Smooth muscle cell (in vitro differentiated cells): ENCODE measurements around the gene PARD3. TPM values are rescaled to one million over a fixed set of nuclear protein-coding genes. Genes with fewer than 3 reads are reported as not detected.

Experiments
- DNase-seq: peaks from one replicate; lab custom pipeline; 2025; ENCODE audit not compliant: unreplicated experiment; lab: John Stamatoyannopoulos, UW
- H2AFZ ChIP-seq: fragments of 200-600 bp; sonication (generic); 2 replicates; pipeline ENCODE4 v1.6.0; 2016; ENCODE audit warnings: antibody characterized with exemption, low read depth, mild to moderate bottlenecking
- H3F3A ChIP-seq: fragments of 200-600 bp; sonication (generic); 2 replicates; pipeline ENCODE4 v1.6.0; 2017; ENCODE audit warnings: antibody characterized with exemption, low read depth
- H3K27ac ChIP-seq: fragments of 200-600 bp; sonication (generic); 2 replicates; pipeline ENCODE4 v1.5.1; 2016; ENCODE audit warnings: low read depth, mild to moderate bottlenecking
- H3K27me3 ChIP-seq: fragments of 200-600 bp; sonication (generic); 2 replicates; pipeline ENCODE4 v1.6.1; 2016; ENCODE audit warnings: low read depth, mild to moderate bottlenecking
- H3K36me3 ChIP-seq: fragments of 200-600 bp; sonication (generic); 2 replicates; pipeline ENCODE4 v1.5.1; 2016; ENCODE audit warnings: low read depth
- H3K4me1 ChIP-seq: fragments of 200-600 bp; sonication (generic); 2 replicates; pipeline ENCODE4 v1.5.1; 2016; ENCODE audit warnings: low read depth
- H3K4me2 ChIP-seq: fragments of 200-600 bp; sonication (generic); 2 replicates; pipeline ENCODE4 v1.6.0; 2016; ENCODE audit warnings: mild to moderate bottlenecking
- H3K4me3 ChIP-seq: fragments of 200-600 bp; sonication (generic); 2 replicates; pipeline ENCODE4 v1.5.1; 2016; ENCODE audit warnings: mild to moderate bottlenecking
- H3K79me2 ChIP-seq: fragments of 200-600 bp; sonication (generic); 2 replicates; pipeline ENCODE4 v1.6.0; 2016; ENCODE audit warnings: low read depth, mild to moderate bottlenecking
- H3K9ac ChIP-seq: fragments of 200-600 bp; sonication (generic); 2 replicates; pipeline ENCODE4 v1.6.0; 2016; ENCODE audit warnings: low read depth
- H3K9me3 ChIP-seq: fragments of 200-600 bp; sonication (generic); replicated peaks from 2 replicates; pipeline ENCODE4 v1.5.1; 2016; ENCODE audit warnings: low read depth
- H4K20me1 ChIP-seq: fragments of 200-600 bp; sonication (generic); 2 replicates; pipeline ENCODE4 v1.6.0; 2016; ENCODE audit warnings: low read depth
- CTCF ChIP-seq: fragments of 200-600 bp; sonication (generic); IDR thresholded peaks from 2 replicates; pipeline ENCODE4 v1.5.1; 2017; ENCODE audit warnings: borderline replicate concordance, mild to moderate bottlenecking, antibody characterized with exemption; ENCODE audit not compliant: insufficient read depth, poor library complexity, severe bottlenecking
- WGBS: methylation state at CpG from one replicate; pipeline ENCODE4 v1.1.7; 2016; ENCODE audit warnings: low lambda C conversion rate; 5-methylcytosine and 5-hydroxymethylcytosine counted together
- polyA plus RNA-seq: library from polyadenylated mRNA; unstranded; fragments of >200 nt; fragmentation: Nextera tagmentation; extraction: Ambion mirVana; gene quantifications from 2 replicates; pipeline ENCODE4 v1.2.1, GENCODE V29; 2016
- total RNA-seq: library from RNA; depleted of rRNA; stranded (reverse); fragments of >200 nt; gene quantifications from 2 replicates; pipeline ENCODE4 v1.2.3, GENCODE V29; 2014

Gene PARD3
- total and polyA plus RNA-seq, 2 experiments from 2014 or later, result 17.5 to 26.0 TPM

GRCh38 chr10:34102237-34102673, 712.8 kb downstream of the PARD3 start:
- Histone ChIP-seq H3K9ac (peak overlapping the region; percentile 63), H3K4me2 (peak overlapping the region; percentile 68), H2AFZ (peak overlapping the region; percentile 42), H3K4me3 (no peak overlapping the region), H3F3A (peaks cover 20% of the 10 kb centered on the region), H3K27ac (peak overlapping the region; percentile 93), H3K9me3 (no peaks in the 10 kb centered on the region), H3K27me3 (no peaks in the 10 kb centered on the region), H3K36me3 (no peaks in the 10 kb centered on the region), H3K79me2 (no peaks in the 10 kb centered on the region), H3K4me1 (peaks cover 9% of the 10 kb centered on the region), H4K20me1 (no peaks in the 10 kb centered on the region)
- DNase-seq, result peak; percentile 23
- no peak for TF ChIP-seq CTCF
- WGBS, result 12% methylated on average over 15 of the region's 15 CpGs

DNA sequence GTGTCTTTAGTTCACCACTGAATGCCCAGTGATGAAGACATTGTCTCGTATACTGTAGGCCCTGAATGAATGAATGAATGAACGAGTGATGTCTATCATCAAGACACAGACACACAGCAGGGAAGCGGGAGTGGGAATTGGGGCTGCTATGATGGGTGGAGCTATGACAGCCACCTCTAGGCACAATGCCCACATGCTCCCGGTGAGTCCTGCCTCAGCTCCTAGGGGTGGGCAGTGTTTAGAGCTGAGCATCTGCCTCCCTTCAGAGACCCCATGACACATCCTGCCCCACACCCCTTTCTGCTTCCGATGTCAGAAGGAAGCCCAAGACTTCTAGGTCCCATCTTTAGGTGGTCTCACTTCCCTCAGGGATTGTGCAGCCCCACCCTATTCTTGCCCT, 714.1 kb downstream of the PARD3 start:
- Histone ChIP-seq H3K4me3 (no peak overlapping the region), H3K79me2 (no peaks in the 10 kb centered on the region), H3K27ac (peak overlapping the region; percentile 93), H3K9ac (no peak overlapping the region), H3K36me3 (peaks cover under 1% of the 10 kb centered on the region), H2AFZ (no peak overlapping the region), H3K9me3 (no peaks in the 10 kb centered on the region), H3K4me2 (no peak overlapping the region), H3F3A (peaks cover 20% of the 10 kb centered on the region), H3K27me3 (no peaks in the 10 kb centered on the region), H3K4me1 (peaks cover 9% of the 10 kb centered on the region), H4K20me1 (no peaks in the 10 kb centered on the region)
- TF ChIP-seq CTCF, result no peak
- 100% methylated on average over 5 of the region's 5 CpGs for WGBS
- no peak for DNase-seq

DNA sequence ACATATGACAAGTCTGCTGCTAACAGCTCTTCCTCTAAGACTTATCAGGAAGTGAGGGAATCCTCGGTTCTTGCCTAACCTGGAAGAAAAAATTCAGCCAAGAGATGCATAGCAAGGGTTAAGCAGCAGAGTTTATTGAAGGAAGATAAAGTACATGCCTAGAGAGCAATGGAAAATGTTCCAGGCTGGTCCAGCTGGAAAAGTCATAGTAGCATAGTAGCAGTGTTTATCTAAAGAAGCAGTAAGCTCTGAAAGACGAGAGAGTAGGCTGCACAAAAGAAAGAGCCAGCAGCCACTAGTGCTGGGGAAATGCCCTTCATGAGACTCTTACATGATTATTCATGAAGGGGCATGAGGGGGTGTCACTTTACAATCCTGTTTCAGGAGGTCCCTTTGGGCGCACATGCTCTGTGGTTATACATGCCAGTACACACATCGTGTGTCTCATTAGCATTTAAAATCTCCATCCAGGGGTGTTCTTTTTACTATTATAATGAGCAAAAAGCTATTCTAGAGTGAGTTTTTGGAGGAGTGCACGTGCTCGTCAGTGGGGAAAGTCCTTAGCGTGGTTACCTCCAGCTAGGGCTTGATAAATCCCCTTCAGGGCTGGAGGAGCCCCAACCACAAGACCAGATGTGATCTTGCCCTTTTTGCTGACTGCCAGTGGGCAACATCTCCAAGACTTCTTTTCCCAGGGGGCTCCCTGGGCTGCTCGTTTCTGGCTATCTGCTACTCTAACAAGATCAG, 716.1 kb downstream of the PARD3 start:
- no peak overlapping the region for H3K9ac ChIP-seq
- H3F3A ChIP-seq, result peaks cover 15% of the 10 kb centered on the region
- H3K4me2 ChIP-seq, result peak overlapping the region; percentile 20
- H3K36me3 ChIP-seq, result peaks cover 13% of the 10 kb centered on the region
- H3K9me3 ChIP-seq, result peaks cover 11% of the 10 kb centered on the region
- no peaks in the 10 kb centered on the region for H4K20me1 ChIP-seq
- no peak for TF ChIP-seq CTCF
- H3K4me3 ChIP-seq, result no peak overlapping the region
- no peak overlapping the region for H2AFZ ChIP-seq
- H3K79me2 ChIP-seq, result no peaks in the 10 kb centered on the region
- no peaks in the 10 kb centered on the region for H3K27me3 ChIP-seq
- peak overlapping the region; percentile 49 for H3K27ac ChIP-seq
- no peak for DNase-seq
- WGBS, result 34% methylated on average over 8 of the region's 8 CpGs
- H3K4me1 ChIP-seq, result peaks cover 9% of the 10 kb centered on the region

- Histone ChIP-seq H3K36me3 (peaks cover 13% of the 10 kb centered on the region), H3K9ac (no peak overlapping the region), H3K27me3 (no peaks in the 10 kb centered on the region), H3K79me2 (no peaks in the 10 kb centered on the region), H3K4me1 (peaks cover 2% of the 10 kb centered on the region), H3K27ac (no peak overlapping the region), H3K9me3 (peaks cover 11% of the 10 kb centered on the region), H3K4me2 (no peak overlapping the region), H4K20me1 (no peaks in the 10 kb centered on the region), H3K4me3 (no peak overlapping the region), H2AFZ (peak overlapping the region; percentile 5), H3F3A (peaks cover 14% of the 10 kb centered on the region)
- no peak for TF ChIP-seq CTCF
- DNase-seq, result no peak
These were observed 717.4 kb downstream of the PARD3 start for GRCh38 chr10:34097682-34098081.
